Superior temporal gyrus (tissue), 1 donor: ENCODE data around the gene ABCC8.
A peak's percentile ranks its signal among the peaks of the same experiment; 100 is the strongest.
"Not testable (repeated sequence)": the region's sequence is repeated elsewhere in the genome, so short reads cannot be mapped to it uniquely, and the experiment has no call there.

Experiments used
- DNase-seq: peaks from one replicate; pipeline ENCODE4 v3.0.0-alpha.2; 2016; ENCODE audit errors: extremely low spot score

ABCC8 gene

DNA sequence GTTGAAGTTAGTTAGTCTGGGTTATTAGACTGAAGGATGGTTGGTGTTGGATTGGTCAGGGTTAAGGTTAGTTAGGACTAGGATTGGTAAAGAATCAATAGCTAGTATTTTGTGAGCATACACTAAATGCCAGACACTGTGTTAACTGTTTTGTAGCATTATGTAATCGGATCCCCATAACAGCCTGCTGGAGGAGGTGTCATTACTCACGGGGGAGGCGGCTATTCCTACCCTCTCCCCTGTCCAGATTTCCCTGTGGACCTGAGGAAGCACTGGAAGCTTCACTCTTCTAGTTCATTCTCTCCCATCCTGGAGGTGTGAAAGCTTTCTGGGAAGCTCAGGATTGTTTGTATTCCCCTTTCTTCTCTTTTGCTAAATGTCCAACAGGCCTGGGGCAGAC, 47.7 kb downstream of the ABCC8 start:
- DNase-seq, result no peak

DNA sequence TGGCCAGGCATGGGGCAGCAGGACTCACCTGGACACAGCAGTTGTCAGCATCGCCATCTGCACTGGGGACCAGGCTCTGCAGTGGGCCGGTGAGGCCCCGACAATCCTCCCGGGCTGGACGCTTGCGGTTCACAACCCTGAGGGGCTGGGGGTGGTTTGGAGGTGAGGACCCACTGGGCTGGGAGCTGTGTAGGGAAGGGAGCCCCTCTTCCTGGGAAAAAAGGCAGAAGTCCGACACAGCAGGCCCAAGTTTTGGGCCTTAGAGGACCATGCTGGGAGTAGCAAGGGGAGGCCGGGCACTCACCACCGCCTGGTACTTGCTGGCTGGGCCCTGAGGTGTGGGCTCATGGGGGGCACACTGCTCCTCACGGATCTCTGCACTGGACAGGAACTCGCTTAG, 48.4 kb downstream of the ABCC8 start:
- no peak for DNase-seq

DNA sequence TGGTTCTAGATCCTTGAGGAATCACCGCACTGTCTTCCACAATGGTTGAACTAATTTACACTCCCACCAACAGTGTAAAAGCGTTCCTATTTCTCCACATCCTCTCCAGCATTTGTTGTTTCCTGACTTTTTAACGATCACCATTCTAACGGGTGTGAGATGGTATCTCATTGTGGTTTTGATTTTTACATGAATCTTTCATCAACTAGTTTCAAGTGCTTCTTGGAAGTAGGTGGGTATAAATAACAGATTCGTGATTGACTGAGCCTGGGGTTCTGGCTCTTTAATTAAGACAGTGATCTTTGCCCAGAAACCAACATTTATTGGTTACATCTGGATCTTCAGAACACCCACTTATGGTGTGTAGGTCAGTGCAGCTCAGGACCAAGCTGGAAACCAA, 50.4 kb downstream of the ABCC8 start:
- DNase-seq, result not testable (repeated sequence)

DNA sequence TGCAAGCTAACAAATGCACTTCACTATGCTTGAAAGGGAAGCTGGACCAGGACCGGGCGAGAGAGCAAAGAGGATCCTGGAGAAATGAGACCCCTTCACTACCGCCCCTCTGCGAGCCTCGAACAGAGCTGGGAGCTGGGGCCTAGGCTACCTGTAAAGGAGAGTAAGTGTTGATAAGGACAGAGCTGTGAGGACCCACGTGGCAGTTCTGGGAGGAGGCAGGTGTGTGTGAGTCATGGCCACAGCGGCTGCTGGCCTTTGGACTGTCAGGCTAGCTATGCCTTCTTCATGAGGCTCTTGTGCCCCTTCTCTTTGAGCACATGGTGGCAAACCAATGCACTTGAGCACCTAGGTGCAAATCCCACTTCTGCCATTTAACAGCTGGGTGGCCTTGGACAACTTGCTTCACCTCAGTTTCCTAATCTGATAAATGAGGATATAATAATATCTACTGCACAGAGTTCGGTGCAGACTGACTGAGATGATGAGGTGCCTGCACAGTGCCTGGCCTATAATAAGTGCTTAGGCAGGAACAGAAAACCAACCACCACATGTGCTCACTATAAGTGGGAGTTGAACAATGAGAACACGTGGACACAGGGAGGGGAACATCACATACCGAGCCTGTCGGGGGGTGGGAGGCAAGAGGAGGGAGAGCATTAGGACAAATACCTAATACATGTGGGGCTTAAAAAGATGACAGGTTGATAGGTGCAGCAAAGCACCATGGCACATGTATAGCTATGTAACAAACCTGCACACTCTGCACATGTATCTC, 52.9 kb downstream of the ABCC8 start:
- DNase-seq, result no peak

DNA sequence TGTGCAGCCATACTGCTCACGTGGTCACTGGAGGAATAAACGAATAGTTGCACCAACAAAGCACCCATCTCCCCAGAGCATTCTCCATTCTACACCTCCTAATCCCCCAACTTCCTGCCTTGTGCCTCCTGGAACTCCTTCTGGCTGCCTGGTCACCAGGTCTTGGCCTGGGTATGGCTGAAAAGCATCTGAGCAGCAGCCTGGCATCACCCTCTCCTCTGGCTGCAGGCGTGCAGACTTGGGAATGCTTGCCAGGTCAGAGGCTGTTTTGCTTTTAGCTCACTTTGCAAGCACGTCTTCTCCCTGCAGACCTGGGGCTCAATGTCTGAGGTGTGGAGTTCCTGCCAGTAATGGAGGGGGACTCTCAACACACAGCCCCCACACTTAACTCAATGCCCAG, 54.9 kb downstream of the ABCC8 start:
- DNase-seq, result no peak

DNA sequence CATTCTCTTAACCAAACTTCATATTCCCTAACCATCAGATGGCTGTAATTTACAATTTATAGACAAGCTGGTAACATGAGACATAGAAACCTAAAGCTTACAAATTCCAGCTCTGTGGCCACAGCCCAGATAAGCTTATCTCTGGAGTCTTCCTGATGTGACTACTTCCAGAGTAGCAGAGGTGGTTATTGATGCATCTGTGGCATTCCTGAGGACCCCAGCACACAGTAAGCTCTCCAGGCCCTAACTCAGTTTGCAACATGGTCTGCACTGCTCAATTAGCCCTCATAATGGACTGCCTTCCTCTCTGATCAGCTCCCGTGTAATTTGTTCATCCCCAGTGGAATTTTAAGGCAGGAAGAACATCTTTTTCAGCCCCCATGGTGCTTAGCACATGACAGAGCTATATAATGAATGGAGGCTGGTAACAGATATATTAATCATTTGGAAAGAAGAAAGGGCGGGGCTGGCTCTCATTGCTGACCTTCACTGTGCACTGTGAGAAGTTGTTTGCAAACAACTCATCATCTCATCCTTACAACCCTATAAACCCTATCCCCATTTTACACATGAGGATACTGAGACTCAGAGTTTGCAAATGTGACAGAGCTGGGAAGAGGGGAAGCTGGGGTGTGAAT, 58.1 kb downstream of the ABCC8 start:
- DNase-seq, result no peak

DNA sequence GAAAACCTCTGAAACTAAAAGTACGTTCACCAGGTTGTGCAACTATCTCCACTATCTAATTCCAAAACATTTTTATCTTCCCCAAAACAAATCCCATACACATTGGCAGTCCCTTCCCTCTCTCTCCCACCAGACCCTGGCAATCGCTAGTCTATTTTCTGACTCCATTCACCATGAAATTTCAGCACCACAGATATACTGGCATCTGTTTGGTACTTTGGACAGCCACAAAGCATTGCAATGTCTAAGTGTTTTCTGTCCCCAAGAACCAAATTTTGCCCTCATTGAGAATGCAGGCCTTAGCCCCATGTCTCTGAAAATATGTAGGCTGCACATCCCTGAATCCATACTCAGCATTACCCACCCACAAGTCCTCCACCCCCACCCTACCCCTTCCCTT, 60.2 kb downstream of the ABCC8 start:
- DNase-seq, result no peak

DNA sequence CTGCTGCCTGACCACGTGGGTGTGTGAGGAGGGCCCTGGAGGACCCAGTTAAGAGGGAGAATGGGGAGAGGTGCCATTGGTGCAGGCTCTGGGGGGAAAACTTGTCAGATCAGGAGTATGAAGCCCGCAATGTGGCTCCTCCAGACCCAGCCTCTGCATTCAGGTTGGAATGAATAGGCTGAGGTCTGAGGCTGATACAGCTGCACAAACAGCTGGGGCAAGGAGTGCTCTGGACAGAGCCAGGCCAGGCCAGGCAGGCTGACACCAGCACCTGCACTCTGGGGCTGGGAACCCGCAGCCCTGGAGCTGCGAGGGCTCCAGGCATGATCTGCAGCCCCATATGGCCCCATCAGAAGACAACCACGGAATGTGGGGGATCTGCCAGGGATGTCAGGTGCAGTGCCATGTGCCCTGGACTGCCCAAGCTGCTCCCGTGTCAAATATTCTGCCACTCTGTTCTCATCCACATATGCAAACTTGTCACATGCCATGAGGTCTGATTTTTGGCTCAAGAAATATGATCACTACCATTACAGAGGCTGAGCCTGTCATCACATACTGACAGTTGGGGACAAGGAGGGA, 61.0 kb downstream of the ABCC8 start:
- no peak for DNase-seq

DNA sequence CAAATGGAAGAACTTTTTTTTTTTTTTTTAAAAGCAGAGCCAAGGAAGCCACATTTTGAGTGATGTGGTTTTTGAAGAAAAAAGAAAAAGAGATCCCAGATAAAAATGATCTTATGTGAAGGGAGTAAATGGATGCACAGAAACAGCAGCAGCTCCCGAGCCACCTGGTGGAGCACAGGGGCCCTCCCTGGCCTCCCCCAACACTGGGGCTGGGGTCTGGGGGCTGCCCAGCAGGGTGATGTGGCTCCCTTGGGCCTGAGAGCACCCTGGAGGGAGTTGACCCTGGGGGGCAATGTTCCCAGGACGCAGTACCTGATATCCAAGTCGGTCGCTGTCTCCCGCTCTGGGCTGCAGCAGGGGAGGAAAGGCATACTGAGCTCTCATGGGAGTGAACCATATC, 61.7 kb downstream of the ABCC8 start:
- no peak for DNase-seq

DNA sequence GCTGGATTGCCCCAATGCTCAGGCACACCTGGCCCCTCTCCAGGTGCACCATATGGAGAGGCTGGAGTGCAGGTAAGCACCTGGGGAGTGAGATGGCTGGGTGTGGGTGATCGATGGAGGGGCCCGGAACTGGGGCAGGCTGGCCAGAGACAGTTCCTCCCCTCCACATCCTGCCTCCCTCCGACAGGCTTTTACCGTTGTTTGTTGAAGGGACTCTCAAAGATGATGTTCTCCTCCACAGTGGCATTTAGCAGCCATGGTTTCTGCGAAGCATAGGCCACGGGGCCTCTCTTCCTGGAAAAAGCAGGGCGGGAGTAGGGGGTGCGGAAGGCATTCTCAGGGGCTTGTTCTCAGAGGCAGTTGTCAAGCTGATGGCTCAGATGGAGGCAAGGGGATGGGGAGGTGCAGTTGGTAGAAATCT, 62.3 kb downstream of the ABCC8 start:
- no peak for DNase-seq

DNA sequence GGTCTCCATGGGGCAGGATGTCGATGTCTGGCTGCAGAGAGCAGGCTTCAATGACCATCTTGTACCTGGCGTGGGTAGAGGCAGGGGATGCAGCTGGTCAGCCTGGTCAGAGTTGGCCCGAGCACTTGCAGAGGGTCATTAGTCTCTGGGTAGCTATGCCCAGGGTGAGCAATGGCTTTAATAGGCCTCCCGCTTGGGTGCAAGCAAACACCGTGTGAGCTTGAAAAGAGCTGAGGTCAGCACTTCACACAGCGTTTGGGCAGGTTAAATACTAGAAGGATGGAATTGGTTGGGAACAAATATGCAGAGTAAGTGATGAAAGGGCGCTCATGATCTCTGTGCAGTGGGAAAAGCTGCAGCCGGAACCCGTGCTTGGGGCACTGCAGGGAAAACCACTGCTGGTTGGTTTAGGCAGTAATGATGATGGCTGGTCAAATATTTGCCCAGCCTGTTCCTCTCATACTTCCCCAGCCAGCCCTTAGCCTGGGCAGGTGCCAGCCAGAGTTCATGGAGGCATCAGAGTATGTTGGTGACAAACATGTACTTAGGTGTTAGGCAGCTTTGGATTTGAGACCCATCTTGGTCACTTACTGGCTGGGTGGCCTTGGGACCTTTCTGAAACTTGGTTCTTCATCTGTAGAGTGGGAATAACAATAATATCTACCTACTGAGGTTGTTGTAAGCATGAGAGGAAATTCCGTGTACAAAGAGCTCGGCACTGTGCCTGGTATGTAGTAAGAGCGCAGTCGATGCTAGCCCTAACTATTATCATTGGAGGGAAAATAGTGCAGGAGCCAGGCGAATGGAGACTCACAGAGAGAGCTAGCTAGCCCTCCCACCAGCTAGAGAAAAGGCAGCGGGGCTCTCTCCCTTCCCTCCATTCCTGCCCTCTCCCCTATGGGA, 63.0 kb downstream of the ABCC8 start:
- DNase-seq, result no peak

DNA sequence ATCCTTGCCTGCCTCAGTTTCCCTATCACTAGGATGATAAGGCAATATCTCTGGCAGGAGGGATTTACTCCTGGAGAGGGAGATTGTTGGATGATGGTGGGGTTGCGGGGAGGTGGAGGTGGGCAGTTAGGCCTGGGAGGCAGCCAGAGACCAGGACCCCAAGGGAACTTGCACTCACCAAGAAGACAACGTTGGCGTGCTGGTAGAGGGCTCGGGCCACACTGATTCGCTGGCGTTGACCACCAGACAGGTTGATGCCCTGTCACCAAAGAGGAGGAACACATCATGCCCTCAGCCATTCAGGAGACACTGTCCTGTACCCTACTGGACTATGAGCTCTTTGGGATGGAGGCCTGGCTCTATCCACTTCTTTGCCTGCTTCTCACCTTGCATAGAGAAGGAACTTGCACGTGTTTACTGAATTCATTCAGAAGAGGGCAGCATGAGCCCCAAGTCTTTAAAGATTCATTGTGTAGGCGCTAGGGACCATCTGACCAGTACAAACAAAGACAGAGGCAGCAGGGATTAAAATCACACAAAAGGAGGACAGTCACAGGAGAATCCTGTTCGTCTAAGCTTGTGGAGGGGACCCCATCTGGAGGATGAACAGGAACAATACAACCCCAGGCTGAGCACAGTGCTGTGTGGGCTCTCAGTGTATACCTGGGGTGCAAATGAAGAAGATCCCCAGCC, 64.0 kb downstream of the ABCC8 start:
- peak; percentile 26 for DNase-seq

DNA sequence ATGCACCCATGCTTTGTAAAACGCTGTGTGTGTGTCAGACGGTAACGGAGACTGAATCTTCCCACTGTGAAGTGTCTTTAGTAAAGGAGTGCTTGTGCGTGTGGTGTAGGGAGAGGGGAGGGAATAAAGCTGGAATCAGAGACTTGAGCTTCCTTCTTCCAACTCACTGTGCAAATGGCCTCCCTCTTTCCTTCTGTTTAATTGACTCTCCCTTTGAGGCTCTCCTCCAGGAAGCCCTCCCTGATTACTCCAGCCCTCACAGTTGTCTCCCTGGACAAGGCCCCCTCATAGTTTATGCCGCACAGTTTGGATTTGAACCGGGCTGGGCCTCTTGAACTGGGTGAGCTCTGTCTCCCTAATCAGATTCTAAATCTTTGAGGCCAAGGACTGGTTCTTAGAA, 65.2 kb downstream of the ABCC8 start:
- no peak for DNase-seq

DNA sequence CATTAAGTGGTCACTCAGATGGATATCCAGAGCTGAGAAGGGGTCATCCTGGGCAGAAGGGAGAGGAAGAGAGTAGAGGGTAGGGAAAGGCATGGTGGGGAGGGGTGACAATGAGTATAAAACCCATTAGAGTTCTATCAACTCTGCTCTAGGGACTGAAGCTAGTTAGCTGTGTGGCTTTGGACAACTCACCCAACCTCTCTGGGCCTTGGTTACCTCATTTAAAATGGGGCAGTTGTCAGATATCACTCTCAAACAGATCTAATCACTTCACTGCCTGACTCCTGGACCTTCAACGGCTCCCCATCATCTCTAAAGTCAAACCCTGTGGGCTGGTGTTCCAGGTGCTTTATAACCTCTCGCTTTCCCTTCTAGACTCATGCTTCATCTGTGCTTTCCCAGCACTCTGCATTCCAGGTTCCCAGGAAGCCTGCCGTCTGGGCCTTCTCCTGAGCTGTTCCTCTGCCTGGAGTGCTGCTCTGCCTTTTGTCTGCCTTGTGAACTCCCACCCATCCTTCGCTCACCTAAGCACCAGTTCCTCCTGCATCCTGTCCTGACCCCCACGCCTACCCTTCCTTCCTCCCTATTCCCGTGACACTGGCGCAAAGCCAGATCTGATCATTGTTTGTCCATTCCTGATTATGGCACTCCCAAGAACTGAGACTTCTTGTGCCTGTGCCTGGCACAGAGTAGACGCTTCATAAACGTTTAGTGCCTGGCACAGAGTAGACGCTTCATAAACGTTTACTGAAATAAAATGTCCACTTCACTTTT, 65.9 kb downstream of the ABCC8 start:
- no peak for DNase-seq

DNA sequence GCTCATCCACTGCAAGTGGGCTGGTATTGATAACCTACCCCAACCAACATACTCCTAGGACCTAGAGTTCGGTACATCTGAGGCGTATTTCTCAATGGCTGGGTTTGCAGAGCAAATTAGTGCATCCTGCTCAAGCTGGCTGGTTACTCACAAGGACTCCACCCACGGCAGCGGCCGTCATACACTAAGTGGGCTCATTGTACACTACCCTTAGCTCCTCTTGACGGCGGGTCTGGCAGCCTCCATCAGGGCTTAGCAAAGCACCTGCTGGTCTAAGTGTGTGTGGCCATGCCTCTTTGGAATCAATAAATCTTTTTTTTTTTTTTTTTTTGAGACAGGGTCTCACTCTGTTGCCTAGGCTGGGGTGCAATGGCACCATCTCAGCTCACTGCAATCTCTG, 68.0 kb downstream of the ABCC8 start:
- no peak for DNase-seq

DNA sequence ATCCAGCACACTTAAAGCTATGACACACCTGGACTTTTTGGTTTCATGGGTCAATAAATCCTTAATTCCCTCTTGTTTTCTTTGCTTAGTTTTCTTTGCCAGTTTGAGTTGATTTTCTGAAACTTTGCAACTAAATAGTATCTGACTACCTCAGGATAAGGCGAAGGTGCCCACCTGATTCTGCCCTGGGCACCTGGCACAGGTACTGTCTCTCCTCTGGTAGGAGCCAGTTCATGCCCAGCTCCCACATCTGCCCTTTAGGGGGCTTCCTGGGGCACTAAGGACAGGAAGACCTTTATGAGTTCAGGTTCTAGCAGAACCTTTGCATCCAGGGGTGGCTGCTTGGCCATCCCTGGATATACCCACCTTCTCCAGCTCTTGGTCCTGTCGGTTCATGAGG, 68.6 kb downstream of the ABCC8 start:
- no peak for DNase-seq

DNA sequence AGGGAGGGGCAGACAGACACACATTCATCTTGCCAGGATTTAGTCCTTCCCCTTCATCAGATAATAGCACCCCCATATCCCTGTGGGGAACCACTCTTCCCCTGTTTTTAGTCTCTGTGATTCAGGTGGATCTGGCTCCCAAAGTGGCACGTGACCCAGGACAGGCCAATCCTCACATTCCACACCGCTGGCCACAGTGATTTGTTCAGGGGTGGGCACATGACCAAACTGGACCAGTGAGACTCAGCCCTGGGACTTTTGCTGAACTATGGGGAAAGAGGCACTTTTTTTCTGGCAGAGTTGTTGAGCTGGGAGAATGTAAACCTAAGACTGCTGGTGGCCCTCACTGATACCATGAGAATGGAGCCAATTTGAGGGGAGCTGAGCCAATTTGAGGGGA, 69.1 kb downstream of the ABCC8 start:
- DNase-seq, result no peak

DNA sequence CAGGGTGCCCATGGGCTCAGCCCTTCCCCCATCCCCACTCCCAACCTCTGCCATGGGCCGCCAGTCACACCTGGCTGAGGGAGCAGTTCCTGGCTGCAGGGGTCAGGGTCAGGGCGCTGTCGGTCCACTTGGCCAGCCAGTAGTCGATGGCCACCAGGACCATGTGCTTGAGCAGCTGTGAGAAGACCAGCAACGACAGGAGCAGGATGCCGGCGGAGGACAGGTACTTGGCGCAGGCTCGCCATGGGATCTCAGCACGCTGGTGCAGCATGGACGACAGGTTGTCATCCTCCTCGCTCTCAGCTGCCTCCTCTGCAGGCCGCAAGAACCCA, 69.9 kb downstream of the ABCC8 start:
- no peak for DNase-seq

DNA sequence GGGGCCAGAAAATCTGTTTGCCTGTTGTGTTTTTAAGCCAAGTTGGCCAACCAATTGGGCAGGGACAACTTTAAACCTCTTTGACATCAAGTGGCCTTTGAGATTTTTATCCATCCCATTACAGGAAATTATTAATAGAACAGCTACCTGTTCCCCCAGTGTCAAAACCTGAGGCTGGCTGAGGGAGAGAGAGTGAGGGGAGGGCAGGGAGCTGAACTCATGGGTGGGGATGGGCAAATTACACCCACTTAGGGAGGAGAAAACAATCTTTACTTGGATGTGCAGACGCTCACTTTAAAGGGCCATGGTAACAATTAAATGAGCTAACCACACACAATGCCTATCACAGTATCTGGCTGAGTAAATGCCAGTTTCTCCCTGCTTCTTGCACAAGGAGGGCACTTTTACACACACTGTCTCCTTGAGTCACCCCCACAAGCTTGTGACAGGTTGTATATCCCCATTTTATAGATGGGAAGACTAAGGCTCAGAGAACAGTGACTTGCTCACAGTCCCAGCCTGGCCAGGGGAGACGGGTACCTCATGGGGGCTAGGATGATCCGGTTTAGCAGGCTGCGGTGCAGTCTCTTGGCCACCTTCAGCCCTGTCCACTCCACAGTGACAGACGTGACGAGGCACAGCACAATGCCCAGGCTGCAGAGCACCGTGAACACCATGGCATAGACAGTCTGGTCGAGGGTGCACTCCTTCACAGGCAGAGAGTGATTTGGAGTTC, 70.4 kb downstream of the ABCC8 start:
- DNase-seq, result no peak
